Hematopoietic multipotent progenitor cell treated with erythropoietin and hydrocortisone succinate and interleukin-3 and kit ligand, for 17 days (in vitro differentiated cells): ENCODE data around the gene TRMT61A.

ENCODE experiments used
- DNase-seq: peaks from one replicate; pipeline ENCODE4 v3.0.0-alpha.2; 2015; ENCODE audit warnings: low spot score

The TRMT61A gene

GRCh38 chr14:103547455-103547940 lies 18.5 kb downstream of the TRMT61A start:
- DNase-seq, result no peak

GRCh38 chr14:103547941-103548462 lies 19.0 kb downstream of the TRMT61A start:
- no peak for DNase-seq

DNA sequence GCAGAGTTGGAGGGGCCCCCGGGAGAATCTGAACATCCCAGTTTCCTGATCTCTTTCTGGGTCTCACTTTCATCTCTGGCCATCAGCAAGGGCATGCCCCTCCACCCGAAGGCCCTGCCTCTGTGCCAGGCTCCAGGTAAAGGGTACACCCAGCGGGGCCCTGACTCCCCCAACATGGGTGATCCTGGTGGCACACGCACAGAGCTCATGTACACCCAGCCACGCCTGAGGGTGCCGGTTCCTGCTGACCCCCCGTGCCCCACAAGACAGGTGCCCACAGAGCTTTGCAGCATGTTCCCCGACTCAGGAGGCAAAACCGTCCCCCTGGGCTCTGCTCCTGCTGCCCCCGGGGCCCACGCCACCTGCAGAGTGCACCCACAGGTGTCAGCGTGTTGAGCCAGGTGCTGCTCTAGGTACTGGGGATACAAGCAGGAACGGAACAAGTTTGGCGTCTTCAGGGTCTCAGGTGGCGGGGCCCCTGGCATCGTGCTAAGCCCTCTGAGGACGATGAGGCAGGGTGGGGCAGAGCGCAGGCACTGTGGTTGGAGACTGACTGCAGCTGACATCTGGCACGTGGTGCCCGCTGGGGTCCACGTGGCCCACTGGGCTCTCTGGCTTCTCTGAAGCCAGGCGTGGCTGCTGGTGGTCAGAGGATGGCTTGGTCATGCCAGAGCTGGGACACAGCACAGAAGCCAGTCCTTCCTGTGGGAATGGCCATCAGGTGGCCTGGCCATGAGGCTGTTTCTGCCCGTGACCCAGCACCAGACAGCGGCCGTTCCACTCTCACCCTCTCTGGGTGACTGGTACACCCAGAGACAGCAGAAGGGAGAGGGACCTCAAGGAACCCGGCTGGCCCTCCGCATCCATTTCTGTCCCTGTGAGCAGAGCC lies 19.7 kb downstream of the TRMT61A start:
- no peak for DNase-seq

DNA sequence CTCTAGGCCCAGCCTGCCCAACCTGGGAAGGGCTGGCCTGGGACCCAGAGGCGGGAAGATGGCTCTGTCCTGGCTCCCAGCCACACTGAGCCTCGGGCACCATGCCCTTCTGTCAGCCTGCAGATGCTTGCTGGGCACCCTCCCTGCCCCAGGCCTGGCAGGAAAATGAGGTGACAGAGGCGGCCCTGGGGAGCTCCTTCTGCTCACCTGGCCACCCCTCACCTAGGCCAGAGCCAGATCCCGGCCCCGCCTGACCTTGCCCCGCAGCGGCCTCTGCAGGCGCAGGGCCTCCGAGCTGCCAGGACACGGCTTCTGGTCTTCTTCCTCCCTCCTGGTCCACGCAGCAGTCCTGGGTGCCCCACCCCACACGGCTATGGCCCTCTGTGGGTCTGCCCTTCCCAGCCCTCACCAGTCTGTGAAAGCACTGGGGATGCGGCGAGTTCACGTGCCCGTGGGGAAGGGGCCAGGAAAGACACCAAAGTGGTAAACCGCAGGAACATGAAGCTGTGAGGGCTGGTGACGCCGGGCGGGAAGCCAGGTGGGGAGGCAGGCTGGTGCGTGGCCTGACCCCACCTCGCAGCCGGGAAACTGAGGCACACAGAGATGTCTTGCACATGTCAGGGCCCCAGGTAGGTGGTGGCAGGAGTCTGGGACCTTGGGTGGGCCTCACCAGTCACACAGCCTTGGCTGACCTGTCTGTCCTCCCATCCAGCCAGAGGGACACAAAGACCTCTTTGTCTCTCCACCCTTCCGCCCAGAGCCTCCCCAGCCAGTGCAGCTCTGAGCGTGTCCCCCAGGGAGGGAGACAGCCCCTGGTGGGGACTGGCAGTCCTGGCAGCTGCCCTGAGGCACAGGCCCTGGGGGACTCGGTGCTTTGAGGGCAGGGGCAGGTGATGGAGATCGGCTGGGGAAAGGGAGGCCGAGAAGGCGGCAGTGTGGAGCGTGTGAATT lies 20.6 kb downstream of the TRMT61A start:
- no peak for DNase-seq

DNA sequence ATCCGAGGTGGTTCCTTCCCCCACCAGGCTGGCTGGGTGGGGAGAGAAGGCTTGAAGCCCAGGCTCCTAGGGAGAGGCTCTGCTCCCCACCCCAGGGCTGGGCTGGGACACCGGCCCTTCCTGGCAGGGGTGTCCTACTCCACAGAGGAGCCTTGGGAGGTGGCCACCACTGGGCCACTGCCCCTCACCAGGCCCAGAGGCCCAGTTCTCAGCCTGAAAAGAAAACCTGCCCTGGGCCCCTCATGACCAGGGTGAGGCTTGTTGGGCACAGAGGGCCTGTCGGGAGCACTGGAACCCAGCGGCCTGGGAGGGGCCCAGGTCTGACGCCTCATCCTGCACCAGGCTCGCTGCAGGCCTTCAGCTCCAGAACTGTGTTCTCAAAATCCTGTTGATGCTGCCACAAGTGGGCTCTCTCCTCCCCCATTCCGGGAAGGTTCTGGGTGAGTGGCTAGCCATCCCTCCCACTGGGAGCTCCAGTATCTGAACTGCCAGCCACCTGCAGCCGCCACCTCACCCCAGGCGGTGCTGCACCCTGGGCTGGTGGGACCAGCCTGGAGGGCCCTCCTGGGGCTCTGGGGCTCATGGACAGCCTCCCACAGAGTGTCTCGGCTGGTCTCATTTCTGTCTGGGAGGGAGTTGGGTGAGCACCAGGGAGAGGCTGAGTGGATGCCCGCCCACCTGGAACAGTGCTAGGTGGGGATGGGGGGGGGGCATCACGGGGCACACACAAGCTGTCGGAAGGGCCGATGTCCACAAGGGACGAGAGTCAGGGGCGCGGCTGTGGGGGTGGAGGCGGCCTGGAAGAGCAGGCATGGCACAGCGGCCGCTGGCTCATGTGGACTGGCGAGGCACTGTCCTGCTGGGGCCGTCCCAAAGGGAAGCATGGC lies 21.7 kb downstream of the TRMT61A start:
- DNase-seq, result no peak

- no peak for DNase-seq
These were observed 22.4 kb downstream of the TRMT61A start for GRCh38 chr14:103551338-103551762.

DNA sequence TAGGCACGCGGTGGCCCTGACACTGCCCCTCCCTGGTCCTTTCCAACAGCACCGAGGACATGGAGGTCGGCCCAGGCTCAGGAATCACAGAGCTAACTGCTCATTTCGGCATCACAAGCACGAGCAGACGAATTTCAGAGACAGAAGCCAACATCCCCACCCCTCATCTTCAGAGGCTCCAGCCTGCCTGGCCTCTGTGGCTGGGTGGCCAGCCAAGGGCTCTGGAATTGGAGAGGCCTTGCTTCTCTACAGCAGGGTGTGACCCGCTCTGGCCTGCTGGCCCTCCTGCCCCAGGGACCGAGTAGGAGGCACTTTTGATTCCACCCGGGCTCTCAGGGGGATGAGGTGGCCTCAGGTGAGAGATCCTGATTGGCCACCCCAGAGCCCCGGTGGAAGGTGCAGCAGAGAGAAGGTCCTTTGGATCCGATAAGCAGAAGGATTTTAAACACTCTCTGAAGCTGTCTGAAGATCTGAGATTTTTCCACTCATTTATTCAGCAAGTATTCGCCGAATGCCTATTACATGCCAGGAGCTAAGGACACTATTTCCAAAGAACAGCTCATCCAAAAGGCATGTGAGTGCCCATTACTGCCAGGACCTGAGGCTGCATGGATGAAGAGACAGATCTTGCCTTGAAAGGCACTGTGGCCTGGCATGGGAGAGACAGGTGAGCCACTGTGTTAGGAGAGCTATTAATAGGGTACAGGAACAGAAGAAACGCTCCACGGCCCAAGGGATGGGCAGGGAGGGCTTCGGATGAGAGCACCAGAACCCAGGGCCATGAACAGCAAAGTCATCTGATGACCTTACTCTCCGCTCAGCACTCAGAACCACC lies 23.2 kb downstream of the TRMT61A start:
- DNase-seq, result no peak

- no peak for DNase-seq
These were observed 23.8 kb downstream of the TRMT61A start for GRCh38 chr14:103552846-103553210.

DNA sequence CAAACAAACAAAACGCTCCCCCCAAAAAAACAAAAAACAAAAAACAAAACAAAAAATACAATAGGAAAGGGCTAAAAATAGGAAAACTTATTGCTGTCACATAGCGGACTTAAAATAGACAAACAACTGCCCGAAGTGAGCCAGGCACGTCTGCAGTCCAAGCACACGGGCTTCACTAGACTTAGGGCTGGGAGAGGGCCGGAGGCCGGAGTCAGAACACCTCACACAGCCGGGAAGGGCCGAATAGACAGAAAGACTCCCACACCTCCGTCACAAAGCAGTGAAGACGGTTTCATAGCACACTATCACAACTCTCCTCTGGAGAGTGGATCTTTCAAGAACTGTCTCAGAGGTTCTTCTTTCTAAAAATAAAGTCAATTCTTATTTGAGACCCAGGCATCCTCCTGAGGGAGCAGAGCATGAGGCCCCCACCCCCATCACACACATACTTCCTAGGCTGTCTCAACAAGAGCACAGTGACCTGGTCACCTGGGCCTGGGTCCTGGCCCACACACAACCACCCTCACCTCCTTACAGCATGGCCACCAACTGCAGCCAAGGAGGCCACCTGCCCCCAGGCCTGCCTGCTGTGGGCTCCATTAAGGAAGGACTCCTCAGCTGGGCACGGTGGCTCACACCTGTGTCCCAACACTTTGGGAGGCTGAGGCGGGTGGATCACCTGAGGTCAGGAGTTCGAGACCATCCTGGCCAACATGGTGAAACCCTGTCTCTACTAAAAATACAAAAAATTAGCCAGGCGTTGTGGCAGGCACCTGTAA lies 26.8 kb downstream of the TRMT61A start:
- no peak for DNase-seq

DNA sequence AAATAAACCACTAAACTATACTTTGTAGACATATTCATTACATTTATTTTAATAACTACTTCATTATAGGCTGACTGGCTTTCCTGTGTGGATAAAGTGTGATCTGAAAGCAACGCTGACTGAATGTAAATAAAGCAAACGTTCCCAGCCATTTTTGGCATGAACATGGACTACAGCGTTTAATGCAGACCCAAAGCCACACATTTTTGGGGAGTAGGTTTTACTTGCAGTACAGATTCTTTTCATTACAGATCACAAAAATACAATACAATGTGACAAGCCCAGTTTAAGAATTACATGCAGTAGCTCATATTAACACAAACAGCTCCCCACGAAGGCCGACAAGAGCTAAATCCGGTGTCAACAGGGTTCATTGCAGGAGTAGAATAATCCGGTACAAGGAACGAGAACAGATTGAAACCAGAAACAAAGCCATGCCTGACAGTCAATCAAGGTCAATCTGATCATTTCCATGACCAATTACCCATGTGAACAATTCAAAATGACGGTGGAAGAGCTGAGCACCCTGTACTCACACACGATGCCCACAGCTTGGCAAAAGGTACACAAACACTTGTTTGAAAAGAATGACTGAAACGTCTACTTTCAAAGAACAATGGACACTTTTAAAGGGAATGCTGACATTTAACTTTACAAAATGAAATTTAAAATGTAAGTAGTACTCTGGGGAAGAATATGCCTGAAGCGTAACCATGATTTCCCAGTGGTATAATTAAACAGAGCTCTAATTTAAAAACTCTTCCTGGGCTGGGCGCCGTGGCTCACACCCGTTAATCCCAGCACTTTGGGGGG lies 28.2 kb downstream of the TRMT61A start:
- no peak for DNase-seq

DNA sequence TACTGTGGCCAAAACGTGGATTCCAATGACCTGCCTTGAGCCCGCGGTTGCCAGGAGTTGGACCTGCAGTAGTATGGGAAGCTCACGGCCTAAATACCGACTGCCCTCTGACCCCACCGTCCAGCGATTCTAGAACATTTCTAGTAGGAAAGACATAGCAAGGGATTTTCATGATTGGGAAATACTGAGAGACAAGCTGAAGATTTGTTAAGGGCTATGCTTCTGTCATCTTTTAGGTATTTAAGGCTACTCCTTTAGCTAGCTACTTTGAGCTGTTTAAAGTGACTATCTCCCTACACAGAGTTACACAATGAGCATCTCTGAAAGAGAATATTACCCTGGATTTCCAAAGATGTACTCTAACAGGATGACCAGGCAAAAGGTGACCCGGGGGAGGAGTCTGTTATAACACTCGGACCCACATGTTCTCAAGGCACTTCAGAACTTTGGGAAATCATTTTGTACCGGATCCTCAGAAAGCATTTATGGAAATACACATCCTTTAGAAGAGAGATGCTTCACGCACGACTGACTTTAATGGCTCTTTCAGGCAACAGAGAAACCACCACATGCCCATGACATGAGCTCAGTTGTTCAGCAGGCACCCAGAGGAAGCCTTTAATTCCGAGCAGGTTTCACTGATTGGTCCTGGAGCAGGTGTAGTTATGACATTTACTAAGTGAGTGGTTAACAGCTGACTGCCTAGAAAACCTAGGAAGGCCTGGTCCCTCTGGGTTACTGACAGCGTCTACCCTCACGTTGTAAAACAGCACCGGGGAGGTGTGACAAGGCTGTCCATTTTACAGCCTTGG lies 29.3 kb downstream of the TRMT61A start:
- no peak for DNase-seq

- no peak for DNase-seq
These were observed 30.8 kb downstream of the TRMT61A start for GRCh38 chr14:103559766-103560165.

- DNase-seq, result no peak
These were observed 31.7 kb downstream of the TRMT61A start for GRCh38 chr14:103560691-103561090.

DNA sequence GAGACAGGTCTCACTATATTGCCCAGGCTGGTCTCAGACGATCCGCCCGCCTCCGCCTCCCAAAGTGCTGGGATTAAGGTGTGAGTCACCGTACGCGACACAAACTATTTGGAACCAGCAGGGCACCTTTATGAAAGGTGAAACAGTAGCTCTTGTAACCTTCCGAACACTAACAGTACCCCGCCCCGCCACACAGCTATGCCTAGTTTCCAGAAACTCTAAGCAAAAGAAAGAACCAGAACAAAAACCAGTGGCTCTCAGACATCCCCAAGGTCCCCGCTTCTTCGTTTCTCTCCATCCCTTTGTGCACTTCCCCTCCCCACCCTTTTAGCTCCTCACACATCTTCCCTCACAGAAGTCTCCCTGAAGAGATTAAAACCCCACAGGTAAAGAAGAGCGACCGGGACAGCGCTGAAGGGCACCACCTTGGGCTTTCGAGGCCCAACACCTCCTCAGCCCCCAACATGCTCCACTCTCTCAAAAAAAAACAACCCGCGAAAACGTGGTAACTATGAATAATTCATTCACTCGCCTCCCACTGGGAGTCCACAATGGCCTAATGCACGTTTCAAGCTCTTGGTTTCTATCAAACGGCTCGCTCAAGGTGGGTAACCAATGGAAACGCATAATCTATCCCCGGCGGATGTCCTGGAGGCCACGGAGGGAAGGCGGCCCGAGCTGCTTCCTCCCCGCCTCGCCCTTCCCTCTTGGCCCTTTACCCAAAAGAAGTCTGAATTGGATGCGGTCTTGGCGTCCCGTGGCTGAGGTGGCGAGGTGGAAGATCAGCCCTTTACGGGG lies 32.6 kb downstream of the TRMT61A start:
- peak; percentile 15 for DNase-seq

GRCh38 chr14:103562179-103562428 lies 33.1 kb downstream of the TRMT61A start:
- no peak for DNase-seq

- DNase-seq, result peak; percentile 81
These were observed 33.6 kb downstream of the TRMT61A start, which contains the start of the genes BAG5 and COA8 for GRCh38 chr14:103562429-103563225. BAG5 (minus strand) TSS chr14:103562657; CDS start chr14:103561164, 1,493 bp downstream. COA8 (plus strand) TSS chr14:103562960; CDS start chr14:103563002, 42 bp downstream.
